Measurements from ENCODE around the gene HPSE. TPM values are rescaled to one million over a fixed set of nuclear protein-coding genes. Genes with fewer than 3 reads are reported as not detected.

The HPSE gene
- total and polyA plus RNA-seq, 2 of the 13 experiments (the other 11 are each of a cell fraction or from before 2014, with no cell fraction given) = not detected

DNA sequence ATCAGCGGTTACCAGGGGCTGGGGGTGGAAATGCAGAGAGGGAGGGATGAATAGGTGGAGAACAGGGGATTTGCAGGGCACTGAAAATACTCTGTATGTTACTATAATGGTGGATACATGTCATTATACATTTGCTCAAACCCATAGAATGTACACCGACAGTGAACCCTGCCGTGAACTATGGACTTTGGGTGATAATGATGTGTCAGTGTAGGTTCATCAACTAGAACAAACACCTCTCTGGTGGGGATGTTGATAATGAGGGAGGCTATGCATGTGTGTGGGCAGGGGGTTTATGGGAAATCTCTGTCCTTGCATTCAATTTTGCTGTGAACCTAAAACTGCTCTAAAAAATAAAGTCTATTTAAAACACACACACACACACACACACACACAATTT, 11.5 kb downstream of the HPSE start (continued):
- TF ChIP-seq, protein P1, sequence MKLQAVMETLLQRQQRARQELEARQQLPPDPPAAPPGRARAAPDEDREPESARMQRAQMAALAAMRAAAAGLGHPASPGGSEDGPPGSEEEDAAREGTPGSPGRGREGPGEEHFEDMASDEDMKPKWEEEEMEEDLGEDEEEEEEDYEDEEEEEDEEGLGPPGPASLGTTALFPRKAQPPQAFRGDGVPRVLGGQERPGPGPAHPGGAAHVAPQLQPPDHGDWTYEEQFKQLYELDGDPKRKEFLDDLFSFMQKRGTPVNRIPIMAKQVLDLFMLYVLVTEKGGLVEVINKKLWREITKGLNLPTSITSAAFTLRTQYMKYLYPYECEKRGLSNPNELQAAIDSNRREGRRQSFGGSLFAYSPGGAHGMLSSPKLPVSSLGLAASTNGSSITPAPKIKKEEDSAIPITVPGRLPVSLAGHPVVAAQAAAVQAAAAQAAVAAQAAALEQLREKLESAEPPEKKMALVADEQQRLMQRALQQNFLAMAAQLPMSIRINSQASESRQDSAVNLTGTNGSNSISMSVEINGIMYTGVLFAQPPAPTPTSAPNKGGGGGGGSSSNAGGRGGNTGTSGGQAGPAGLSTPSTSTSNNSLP (IDR thresholded peaks at IDR 0.05; ENCODE audit: low read depth, low read length) = no peak
- TF ChIP-seq HOXA5 (CRISPR knock-in tag; IDR thresholded peaks at IDR 0.05) (no peak), FOXA3 (CRISPR knock-in tag; IDR thresholded peaks at IDR 0.05) (peak; percentile 51; the same call in 1 of the 2 replicates), ZNF451 (CRISPR knock-in tag; IDR thresholded peaks at IDR 0.05) (no peak), FOXO1 (CRISPR knock-in tag; IDR thresholded peaks at IDR 0.05) (peak; percentile 17; the same call in 1 of the 2 replicates), GATAD1 (CRISPR knock-in tag; IDR thresholded peaks at IDR 0.05) (no peak), ZNF333 (CRISPR knock-in tag; IDR thresholded peaks at IDR 0.05; ENCODE audit: borderline replicate concordance) (no peak), GLI4 (CRISPR knock-in tag; IDR thresholded peaks at IDR 0.05; ENCODE audit: borderline replicate concordance) (no peak), ZNF30 (CRISPR knock-in tag; IDR thresholded peaks at IDR 0.05) (no peak)
- TF ChIP-seq, protein P2, sequence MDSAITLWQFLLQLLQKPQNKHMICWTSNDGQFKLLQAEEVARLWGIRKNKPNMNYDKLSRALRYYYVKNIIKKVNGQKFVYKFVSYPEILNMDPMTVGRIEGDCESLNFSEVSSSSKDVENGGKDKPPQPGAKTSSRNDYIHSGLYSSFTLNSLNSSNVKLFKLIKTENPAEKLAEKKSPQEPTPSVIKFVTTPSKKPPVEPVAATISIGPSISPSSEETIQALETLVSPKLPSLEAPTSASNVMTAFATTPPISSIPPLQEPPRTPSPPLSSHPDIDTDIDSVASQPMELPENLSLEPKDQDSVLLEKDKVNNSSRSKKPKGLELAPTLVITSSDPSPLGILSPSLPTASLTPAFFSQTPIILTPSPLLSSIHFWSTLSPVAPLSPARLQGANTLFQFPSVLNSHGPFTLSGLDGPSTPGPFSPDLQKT (CRISPR knock-in tag; IDR thresholded peaks at IDR 0.05; ENCODE audit: borderline replicate concordance) = no peak
- TF ChIP-seq, protein P3, sequence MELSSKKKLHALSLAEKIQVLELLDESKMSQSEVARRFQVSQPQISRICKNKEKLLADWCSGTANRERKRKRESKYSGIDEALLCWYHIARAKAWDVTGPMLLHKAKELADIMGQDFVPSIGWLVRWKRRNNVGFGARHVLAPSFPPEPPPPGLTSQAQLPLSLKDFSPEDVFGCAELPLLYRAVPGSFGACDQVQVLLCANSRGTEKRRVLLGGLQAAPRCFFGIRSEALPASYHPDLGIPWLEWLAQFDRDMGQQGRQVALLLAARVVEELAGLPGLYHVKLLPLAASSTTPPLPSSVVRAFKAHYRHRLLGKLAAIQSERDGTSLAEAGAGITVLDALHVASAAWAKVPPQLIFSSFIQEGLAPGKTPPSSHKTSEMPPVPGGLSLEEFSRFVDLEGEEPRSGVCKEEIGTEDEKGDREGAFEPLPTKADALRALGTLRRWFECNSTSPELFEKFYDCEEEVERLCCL (CRISPR knock-in tag; IDR thresholded peaks at IDR 0.05; ENCODE audit: borderline replicate concordance) = no peak
- TF ChIP-seq, protein P4, sequence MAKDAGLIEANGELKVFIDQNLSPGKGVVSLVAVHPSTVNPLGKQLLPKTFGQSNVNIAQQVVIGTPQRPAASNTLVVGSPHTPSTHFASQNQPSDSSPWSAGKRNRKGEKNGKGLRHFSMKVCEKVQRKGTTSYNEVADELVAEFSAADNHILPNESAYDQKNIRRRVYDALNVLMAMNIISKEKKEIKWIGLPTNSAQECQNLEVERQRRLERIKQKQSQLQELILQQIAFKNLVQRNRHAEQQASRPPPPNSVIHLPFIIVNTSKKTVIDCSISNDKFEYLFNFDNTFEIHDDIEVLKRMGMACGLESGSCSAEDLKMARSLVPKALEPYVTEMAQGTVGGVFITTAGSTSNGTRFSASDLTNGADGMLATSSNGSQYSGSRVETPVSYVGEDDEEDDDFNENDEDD (CRISPR knock-in tag; IDR thresholded peaks at IDR 0.05; ENCODE audit: borderline replicate concordance) = no peak

All from HepG2 (cell line).